ENCODE results near the gene RBMS3.
"Not testable (repeated sequence)": the region's sequence is repeated elsewhere in the genome, so short reads cannot be mapped to it uniquely, and the experiment has no call there.

The RBMS3 gene

DNA sequence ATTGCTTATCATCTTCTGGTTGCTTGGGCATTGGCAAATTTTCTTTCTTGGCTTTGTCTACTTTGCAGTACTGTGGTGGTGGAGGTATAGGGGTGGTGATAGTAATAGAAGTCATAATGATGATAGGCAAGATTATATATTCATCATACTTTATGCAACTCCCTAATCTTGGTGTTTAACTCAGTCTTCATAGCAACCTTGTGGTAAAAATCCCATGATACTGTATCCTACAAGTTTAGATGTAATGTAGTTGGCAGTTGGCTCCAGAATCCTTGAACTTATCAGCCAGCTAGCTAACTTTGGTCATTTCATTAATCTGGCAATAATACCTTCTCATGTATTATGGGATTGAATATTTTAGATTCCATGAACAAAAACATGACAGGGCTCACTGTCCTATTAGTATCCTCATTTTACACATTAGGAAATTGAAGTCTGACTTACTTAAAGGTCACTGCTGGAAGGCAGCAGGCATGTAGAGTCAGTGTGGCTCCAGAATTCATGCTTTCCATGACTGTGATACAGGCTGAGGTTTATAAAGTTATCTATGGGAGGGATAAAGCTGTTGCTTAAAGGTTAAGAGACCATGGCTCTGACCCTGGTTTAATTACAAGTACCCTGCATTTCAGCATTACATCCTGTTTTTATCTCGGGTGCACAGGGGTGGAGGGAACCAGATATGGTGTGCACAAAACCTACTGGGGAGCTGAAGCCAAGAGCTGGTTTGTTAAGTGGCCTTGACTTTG, 33.3 kb downstream of the RBMS3 start:
- DNase-seq: no peak

DNA sequence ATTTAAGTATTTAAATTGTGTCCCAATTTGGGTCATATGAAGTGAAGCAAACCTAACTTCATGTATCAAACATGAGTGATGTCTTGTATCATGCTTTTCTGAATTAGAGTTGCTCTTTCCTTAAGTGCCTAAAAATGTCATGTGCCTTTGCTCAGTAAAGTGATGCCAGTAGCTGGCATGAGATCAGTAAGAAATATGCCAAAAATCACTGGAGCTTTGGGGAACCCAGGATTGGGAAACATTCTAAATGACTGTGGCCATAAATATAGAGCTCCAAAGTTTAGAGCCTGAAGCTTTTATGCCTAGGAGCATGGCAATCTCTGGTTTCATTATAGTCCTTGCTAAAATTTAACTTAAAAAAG, 33.8 kb downstream of the RBMS3 start:
- no peak for DNase-seq

DNA sequence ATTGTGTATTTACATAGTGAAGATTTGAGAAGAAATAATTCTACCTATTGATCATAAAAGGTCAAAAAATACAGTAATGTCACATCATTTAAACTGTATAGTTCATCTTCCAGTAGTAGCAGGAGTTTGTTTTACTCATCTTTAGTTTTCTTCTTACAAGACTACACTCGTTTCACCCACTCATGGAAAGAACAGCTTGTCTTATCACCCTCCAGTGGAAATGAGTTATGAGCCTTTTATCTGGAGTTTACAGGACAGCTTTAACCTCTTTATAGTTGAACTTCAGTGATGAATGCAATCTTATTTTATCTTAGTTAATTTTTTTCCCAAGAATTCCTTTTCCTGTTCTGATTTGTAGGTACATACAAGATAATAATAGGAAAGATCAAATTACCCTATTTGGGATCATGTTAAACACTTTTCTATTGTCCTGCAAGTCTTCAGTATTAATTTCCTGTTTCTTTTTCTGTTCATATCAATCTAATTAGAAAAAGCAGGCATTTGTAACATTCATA, 36.8 kb downstream of the RBMS3 start:
- no peak for DNase-seq

DNA sequence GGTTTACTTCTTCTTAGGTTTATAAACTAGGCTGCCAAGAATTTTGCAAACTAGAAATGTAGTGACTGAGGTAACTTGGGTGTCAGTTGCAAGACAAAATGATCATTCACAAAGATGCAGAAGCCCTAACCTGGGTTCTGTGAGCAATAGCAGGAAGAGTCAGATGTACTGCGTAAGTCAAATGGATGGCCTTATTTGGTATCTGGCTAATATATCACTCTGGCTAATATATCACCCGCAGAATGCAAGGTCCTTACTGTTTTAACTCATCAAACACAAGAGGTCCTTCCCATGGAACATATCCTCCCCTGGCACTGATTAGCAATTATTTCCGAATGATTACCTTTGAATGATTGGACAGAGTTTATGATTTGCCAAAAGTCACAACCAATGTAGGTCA, 37.4 kb downstream of the RBMS3 start:
- no peak for DNase-seq

DNA sequence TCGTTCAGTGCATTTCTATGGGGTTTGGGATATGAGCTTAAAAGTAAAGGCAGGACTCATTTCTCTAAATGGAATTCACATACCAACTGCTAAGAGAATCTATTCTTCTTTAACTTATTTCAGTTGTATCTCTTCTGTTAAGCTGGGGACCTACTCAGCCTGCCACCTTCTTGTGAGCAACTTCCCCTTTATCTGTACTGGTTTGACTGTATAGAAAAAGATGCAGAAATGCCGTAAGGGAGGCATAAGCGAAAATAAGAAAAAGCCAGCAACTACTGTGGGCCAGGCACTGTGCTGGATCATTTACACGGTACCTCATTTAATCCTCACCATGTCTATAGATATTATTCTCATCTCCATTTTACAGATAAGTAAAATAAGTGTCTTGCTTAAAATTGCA, 38.4 kb downstream of the RBMS3 start:
- DNase-seq: peak; percentile 21

DNA sequence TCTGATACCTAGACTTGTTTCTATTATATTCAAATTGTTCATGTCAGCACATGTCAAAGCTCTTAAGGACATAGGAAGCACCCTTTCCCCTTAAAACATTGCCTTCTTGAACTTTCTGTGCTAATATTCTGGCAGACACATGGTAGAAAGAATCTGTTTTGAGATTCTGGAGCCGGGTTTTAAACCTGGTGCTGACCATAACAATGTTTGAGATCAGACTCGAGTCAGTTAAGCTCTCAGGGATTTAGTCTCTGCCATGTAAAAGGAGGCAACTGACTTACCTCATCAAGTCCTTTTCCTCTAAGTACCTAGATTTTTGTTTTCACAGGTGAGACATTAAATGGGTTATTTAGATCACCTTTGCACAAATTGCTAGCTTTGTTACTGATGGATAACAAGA, 38.9 kb downstream of the RBMS3 start:
- DNase-seq: no peak

DNA sequence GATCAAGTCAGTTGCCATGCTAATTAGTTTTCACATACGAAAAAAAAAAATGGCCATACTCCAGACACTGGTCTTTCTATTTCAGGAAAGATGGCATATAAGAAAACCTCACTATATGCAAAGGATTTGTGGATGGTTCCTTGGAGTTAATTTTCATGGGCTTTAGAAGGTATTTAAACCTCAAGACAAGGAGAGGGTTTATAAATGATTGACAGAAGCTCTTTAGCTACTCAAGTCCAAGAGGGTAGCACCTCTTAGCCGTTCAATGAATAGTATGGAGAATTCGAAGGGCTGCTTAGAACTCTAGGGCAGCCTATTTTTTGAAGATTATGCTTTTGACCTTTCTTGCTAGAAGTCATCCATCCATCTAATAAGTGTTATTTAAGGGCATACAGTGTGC, 41.7 kb downstream of the RBMS3 start:
- no peak for DNase-seq

DNA sequence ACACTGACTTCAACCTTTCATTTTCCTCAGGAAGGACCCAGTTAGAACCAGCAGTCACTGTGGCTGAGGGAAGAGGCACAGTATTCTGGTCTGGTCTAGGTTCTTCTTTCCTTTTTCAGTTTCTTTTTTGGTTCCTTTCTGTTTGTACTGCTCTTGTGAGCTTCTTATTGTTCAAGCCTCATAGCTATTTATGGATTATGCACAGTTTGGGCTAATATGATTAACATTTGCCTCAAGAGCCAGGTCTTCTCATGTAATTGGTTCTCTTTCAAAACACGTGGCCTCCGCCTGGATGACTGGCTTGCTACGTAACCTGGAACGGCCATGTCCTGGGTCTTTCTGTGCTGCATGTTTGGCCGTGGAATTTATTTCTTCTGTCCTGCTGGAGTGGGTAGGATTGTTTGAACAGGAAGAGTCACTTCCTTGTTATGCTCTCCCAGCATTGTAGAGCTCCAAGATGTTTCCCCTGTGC, 43.3 kb downstream of the RBMS3 start:
- peak; percentile 85 for DNase-seq

DNA sequence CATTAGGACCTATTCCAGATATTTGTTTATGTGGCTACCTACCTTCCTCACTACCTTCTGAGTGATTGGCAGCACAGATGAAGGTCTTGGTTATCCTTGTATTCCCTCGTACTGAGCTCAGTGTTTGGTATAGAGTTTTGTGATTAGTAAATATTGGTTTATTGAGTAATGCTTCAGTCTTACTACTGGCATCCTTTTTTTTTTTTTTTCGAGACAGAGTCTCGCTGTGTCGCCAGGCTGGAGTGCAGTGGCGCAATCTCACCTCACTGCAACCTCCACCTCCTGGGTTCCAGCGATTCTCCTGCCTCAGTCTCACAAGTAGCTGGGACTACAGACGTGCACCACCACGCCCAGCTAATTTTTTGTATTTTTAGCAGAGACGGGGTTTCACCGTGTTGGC, 45.7 kb downstream of the RBMS3 start:
- DNase-seq: not testable (repeated sequence)

DNA sequence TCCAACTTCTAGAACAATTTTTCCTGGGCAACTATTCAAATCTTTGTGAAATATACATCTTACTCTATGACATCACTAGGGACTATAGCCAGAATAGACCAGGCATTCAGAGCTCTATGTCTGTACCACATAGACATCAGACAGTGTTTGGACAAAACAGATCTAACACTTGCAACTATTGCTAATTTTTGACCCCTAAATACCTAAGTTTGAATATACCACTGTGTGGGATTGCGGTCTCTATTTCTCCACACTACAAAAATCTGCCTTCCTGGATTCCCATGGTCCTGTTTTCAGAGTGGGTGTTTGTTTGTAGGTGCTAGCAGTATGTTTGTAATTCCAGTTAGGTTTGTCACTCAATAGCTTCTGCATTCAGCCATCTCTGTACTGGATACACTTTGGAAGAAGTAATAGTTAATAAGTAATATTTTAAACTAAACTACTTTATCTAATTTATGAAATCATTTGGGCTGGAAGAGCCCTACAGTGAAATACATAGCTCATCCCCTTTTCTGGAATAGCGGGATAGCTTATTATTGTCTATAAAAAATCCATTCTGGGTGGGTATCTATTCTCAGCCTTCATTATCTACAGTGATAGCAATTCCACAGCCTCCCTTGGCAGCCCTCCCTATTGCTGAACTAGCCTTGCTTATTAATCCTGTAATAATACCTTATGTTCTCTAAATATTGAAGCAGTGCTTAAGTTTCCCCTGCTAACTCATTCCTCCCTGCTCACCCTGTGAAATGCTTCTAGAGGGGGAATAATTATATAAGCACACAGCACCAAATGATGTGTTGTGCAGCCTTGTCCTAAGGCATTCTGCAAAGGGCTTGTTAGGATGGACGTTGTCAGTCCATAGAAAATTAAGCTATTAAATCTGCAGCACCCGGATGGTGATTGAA, 49.4 kb downstream of the RBMS3 start:
- DNase-seq: no peak

DNA sequence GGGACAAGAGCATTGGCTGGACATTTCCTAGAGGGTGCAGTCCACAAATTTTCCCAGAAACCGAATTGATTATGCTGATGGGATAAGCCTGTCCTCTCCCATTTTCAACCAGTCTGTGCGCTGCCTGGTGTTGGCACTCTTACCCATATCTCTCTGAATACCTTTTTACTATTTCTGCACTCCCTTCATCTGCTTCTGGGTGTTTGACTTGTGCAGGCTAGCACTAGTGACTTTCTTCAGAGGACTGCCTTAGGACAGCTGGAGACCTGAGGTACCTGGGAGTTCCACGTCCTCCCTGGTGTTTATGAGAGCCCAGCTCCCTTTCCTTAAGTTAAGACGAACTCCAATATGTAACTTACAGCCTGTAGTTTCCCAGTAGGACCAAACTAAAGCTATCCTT, 50.2 kb downstream of the RBMS3 start:
- DNase-seq: no peak

DNA sequence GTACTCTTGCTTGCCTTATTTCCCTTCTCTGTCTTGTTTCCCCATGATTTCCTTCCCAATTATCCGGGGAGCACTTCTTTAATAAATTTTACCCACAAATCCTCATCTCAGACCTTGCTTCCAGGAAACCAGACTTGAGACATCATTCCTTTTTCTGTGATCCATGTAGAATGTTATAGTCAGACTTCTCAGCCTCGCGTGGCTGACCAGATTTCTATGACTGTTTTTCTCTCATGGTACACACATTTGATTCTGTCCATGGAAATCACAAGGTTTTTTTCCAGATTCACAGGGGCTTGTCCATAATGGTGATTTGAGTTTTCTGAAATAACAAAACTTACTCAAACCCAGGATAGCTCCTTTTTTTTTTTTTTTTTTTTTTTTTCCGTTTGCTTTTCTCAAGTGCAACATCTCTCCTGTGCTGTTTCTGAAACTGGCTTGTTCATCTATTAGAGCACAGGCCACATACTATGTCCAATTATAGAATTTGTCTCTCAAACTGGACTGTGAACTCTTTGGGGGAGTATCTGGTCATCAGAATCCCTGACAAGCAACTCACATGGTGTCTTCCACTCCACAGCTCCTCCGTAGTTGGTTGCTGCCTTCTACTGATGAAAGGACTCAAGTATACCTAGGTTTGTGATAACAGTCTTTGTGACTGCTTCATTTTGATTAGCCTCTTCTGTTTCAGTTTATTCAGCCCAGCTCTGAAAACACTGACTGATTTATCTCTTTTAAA, 50.8 kb downstream of the RBMS3 start:
- no peak for DNase-seq

DNA sequence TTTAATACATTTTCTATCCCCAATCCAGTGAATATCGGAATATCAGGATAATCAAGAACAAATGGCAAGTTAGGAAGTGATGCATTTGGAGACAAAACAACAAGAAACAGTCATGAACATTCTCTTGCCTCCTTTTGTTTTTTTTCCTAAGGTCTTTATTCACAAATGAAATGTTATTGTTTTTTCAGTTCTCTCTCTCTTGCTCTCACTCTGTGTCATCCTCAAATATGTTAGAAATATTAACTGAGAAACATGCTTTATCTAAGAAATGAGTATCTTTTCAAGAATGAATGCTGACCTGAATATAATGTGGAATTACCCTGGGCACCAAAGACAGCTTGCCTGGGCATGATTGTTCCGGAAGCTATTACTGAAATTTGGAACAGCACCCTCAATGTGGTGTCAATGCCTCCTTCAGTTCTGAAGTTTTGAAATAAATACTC, 51.3 kb downstream of the RBMS3 start:
- no peak for DNase-seq

DNA sequence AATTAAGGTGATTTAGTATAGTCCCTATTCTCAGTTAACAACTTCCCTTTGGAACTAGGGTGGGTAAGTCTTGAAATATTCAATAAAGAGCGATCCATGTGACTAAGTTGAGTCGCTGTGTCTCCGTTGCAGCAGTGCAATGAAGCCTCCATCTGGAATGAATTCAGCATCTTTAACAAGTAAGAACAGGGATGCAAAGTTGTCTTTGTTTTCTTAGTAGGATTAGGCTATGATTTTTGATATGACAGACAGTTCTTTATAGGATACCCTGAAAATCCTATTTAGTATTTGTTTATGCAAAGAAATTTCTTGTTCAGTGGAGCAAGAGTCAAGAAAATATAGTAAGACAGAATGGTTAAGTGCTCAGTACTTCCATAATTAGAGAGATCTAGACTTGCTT, 52.7 kb downstream of the RBMS3 start:
- no peak for DNase-seq

DNA sequence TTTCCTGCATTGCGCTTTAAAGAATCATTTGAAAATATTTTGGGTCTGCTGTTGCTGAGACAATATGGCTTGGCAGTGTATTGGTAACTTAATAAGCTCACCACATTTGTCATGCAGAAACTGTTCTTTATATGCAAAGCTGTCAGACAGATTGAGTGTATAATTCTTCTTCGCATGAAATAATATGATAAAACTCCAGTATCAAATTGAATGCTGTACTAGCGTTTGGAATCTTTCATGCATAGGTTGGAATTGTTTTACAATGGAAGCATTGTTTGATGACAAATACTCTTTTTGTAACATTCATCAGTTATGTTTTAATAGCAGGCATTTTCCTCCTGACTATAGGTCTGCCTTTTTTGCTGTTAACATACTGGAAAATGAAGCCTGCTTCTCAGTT, 53.8 kb downstream of the RBMS3 start:
- DNase-seq: no peak

DNA sequence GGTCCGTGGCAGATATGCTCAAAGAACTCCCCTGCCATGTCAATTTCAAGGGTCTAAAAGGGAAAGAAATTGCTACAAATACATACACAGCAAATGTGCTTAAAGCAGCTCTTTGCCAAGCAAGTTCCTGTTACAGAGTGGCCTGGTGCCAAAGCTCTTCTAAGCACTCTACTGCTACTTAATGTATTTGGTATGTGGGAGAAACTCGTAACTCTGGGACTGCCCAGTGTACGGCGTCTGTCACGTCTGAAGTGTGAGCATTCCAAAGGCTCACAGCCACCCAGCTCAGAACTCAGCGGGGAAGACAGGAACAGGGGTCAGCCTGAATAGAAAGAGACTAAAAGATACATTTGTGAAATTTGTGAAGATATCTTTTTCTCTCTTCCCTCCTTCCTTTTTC, 54.6 kb downstream of the RBMS3 start:
- DNase-seq: peak; percentile 12

DNA sequence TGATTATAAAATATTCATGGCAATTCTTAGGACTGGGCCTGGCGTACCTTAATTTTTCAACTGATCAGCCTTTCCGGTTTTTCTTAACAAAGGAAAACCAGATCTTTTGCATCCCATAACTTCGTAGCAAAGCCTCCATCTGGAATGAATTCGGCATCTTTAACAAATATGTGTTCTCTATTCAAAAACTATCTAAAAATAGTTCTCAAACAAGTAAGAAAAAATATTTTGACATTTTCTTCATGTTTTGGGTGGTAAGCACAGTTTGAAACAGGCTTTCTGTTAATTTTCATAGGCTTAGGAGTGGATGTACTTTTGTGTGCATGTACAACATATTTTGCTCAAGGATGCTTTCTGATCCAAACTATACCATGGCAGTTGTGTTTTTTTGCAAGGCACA, 55.1 kb downstream of the RBMS3 start:
- no peak for DNase-seq

DNA sequence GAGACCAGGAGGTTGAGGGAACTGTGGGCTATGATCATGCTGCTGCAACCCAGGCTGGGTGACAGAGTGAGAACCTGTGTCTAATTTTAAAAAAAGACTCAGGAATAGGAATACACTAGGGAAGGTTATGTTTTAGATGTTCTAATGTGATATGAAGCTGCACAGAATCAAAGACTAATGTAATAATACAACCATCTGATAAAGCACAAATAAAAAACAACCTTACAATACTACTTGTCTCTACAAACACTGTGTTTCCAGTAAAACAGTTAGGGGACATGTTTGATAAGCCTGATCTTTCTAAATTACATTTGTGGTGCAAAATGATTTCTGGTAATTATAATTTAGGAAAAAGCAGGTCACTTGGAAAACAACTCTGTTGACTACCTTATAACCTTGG, 56.7 kb downstream of the RBMS3 start:
- no peak for DNase-seq

DNA sequence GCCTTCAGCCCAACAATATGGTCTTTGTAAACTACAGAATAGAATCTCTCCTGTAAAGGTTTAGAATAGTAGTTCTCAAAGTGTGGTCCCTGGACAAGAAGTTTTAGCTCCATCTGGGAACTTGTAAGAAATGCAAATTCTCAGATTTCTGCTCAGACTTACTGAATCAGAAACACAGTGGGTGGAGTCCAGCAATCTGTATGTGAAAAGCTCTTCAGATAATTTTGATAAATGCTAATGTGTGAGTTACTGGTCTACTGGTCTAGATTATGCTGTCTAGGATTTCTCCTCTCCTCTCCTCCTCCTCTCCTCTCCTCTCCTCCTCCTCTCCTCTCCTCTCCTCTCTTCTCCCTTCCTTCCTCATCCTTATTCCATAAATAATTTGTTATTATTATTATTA, 57.5 kb downstream of the RBMS3 start:
- DNase-seq: no peak

DNA sequence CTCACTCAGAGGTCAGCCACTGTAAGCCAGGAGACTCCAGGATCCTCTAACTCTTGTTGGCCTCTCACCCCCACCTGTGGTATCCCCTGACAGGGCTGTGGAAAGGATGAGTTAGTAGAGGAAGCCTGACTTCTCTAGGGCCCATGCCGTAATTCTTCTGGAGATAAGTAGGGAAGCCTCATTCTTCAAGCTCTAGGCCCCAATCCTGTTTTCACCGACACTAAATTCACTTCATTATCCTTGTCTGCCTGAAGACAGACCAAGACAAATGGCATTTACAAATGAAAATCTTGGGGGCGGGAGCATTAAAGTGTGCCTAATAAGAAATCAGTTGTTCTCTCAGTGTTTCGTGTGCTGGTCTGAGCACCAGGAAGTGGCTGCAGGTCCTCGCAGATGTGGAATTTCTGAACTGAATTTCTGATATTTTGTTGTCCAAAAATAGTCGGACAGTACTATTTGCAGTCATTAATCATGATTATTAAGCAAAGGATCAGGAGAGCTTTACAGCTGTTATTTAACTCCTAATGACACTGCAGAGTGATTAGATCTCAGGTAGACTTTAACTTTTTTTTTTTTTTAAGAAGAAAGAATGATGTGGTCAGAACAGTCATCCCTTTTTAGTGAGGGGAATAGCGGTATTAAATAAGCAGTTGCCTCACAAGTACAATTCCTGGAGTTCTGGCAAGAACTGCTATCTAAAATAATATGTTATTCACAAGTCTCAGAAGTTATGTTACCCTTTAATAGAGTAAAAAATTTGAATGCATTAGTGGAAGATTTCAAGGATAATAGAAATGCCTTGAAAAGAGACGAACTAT, 58.4 kb downstream of the RBMS3 start:
- DNase-seq: no peak

DNA sequence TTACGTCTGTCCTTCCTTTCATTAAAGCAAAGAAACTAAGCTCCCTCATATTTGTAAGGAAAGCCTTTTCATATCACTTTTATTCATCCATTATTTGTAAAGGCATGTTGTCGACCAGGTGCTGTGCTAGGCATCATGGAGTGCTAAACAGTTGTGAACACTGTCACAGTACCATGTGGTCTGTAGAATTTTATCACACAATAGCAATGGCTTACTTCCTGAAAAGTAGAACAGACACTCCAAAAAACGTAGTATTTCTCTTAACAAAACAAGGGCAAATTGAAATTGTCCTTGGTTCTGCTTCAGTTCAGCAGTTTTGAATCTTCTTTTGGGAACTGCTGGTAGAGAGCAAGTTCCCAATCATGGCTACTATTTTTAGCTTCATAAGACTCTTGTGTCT, 63.3 kb downstream of the RBMS3 start:
- no peak for DNase-seq

DNA sequence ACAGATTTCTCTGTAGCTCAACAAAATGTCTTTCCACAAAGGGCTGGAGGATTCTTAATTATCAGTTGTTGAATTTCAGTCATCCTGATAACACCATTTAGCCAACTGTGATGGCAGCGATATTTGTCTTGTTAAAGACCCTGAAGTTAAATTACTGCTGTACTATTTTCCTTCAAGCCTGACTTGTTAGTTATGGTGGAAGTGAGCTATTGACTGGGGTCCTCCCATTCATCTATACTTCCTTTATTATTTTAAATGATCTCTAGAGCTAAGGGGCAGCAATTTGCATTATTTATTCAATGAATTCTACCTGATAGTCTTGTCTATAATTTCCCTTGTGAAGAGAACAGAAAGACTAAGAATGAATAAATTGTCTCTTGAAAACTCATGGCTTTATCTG, 64.1 kb downstream of the RBMS3 start:
- DNase-seq: no peak
